K562 (cell line): ENCODE data around the gene JAKMIP2. TPM values are rescaled to one million over a fixed set of nuclear protein-coding genes. Genes with fewer than 3 reads are reported as not detected.

Experiments
- ATAC-seq: fragments of 200-7000 bp; cut with Tn5 transposase; 3 replicates; pipeline ENCODE4 v1.9.1; 2020; ENCODE audit warnings: moderate library complexity
- BruUV-seq: library from RNA; stranded (reverse); fragments of 400-500 nt; replicated peaks from 2 replicates; lab custom pipeline; 2021; lab: Mats Ljungman, UMichigan
- CTCF ChIA-PET: fragments of 300-600 bp; formaldehyde crosslinking; extraction: SDS; loops from one replicate; lab custom pipeline; 2021; ENCODE audit warnings: low intra/inter-chr PET ratio; lab: Yijun Ruan, JAX
- POLR2A ChIA-PET: fragments of 300-600, 350-650 bp; sonication (Branson Sonifier 250); formaldehyde crosslinking; extraction: SDS; loops from one replicate; lab custom pipeline; 2021; ENCODE audit warnings: antibody characterized with exemption, inconsistent platforms; lab: Yijun Ruan, JAX
- DNase-seq, 4 experiments: peaks; one replicate each; pipeline versions ENCODE4 v3.0.0 to v3.0.0-alpha.2; 2011 to 2018; ENCODE audit warnings: low spot score in 3 of 4, mixed read lengths in 3 of 4; ENCODE audit errors: extremely low read depth in 1 of 4
- FAIRE-seq: peaks from 2 replicates; lab custom pipeline; 2011; peaks lifted over from hg19 to GRCh38; lab: Jason Lieb, UNC
- H2AFZ ChIP-seq: 2 replicates; pipeline ENCODE4 v1.6.0; 2011; ENCODE audit warnings: low read depth, low read length, control low read depth, inconsistent platforms
- H3K27ac ChIP-seq: fragments of 200-600 bp; 3 replicates; pipeline ENCODE4 v1.8.0; 2011; ENCODE audit warnings: low read depth, mild to moderate bottlenecking, control low read depth, inconsistent platforms, low read length, moderate library complexity, mixed read lengths; ENCODE audit errors: extremely low read depth
- H3K27me3 ChIP-seq, 2 experiments: fragments of 300-600 bp in 1 of 2; 2 replicates in 1 of 2; 3 replicates in 1 of 2; pipeline versions ENCODE4 v1.6.0 to v1.8.0; 2011; ENCODE audit warnings: inconsistent platforms in 2 of 2, low read length in 2 of 2, mild to moderate bottlenecking in 1 of 2, mixed read lengths in 1 of 2, moderate library complexity in 1 of 2; ENCODE audit not compliant: control insufficient read depth in 2 of 2, insufficient read depth in 2 of 2
- H3K36me3 ChIP-seq: fragments of 300-600 bp; 3 replicates; pipeline ENCODE4 v1.8.0; 2011; ENCODE audit warnings: mild to moderate bottlenecking, low read length, inconsistent platforms; ENCODE audit not compliant: control insufficient read depth, insufficient read depth
- H3K4me1 ChIP-seq, 2 experiments: fragments of 200-600 bp in 1 of 2; replicated peaks in 1 of 2; 2 replicates in 1 of 2; 3 replicates in 1 of 2; pipeline versions ENCODE4 v1.5.1 to v1.8.0; 2011; ENCODE audit warnings: inconsistent platforms in 2 of 2, low read length in 2 of 2, mild to moderate bottlenecking in 1 of 2, mixed read lengths in 1 of 2, moderate library complexity in 1 of 2; ENCODE audit not compliant: control insufficient read depth in 2 of 2, insufficient read depth in 2 of 2
- H3K4me2 ChIP-seq: 2 replicates; pipeline ENCODE4 v1.6.1; 2011; ENCODE audit warnings: low read length, control low read depth, inconsistent platforms, mixed read lengths; ENCODE audit not compliant: insufficient read depth
- H3K4me3 ChIP-seq: fragments of 200-600 bp; sonication (generic), shearing (Covaris generic); 2 replicates; pipeline ENCODE4 v1.5.1; 2016; ENCODE audit warnings: control low read depth, inconsistent platforms
- H3K79me2 ChIP-seq: fragments of 200-600 bp; 3 replicates; pipeline ENCODE4 v1.8.0; 2011; ENCODE audit warnings: low read length, inconsistent platforms; ENCODE audit not compliant: control insufficient read depth, insufficient read depth
- H3K9ac ChIP-seq, 2 experiments: 2 replicates each; pipeline versions ENCODE4 v1.6.0 to v1.6.1; 2011; ENCODE audit warnings: low read depth in 2 of 2, low read length in 2 of 2, control low read depth in 1 of 2, inconsistent platforms in 1 of 2, mild to moderate bottlenecking in 1 of 2, mixed read lengths in 1 of 2; ENCODE audit not compliant: insufficient read depth in 1 of 2
- H3K9me1 ChIP-seq: one replicate; pipeline ENCODE4 v1.6.0; 2011; ENCODE audit warnings: inconsistent platforms, mild to moderate bottlenecking, low read length, moderate library complexity; ENCODE audit not compliant: control insufficient read depth, insufficient read depth
- H3K9me3 ChIP-seq: replicated peaks from 2 replicates; pipeline ENCODE4 v1.5.1; 2011; ENCODE audit warnings: low read depth, low read length, inconsistent platforms; ENCODE audit not compliant: control insufficient read depth, insufficient read depth
- H4K20me1 ChIP-seq: replicated peaks from 2 replicates; pipeline ENCODE4 v1.6.1; 2011; ENCODE audit warnings: low read length, inconsistent platforms, mixed read lengths; ENCODE audit not compliant: control insufficient read depth, insufficient read depth
- MAFG ChIP-seq: fragments of 450-650 bp; conservative IDR thresholded peaks from 2 replicates; pipeline ENCODE4 v1.6.1; 2016; ENCODE audit warnings: missing genetic modification characterization, missing compliant biosample characterization
- TARDBP ChIP-seq: fragments of 450-650 bp; IDR thresholded peaks from 2 replicates; pipeline ENCODE4 v1.6.1; 2016
- TCFL5 ChIP-seq: fragments of 250-450 bp; sonication (Bioruptor Pico); conservative IDR thresholded peaks from 2 replicates; pipeline ENCODE4 v1.6.1; 2021; ENCODE audit warnings: mild to moderate bottlenecking, moderate library complexity, matching md5 sums
- ZBTB17 ChIP-seq: fragments of 450-650 bp; formaldehyde crosslinking; IDR thresholded peaks from 2 replicates; pipeline ENCODE4 v1.4.0; 2020; ENCODE audit warnings: mild to moderate bottlenecking
- ZC3H11A ChIP-seq: IDR thresholded peaks from 2 replicates; pipeline ENCODE4 v1.6.1; 2012; ENCODE audit warnings: low read depth, low read length, improper control_type of control experiment
- ZNF165 ChIP-seq: fragments of 250-450 bp; sonication (Bioruptor Pico); IDR thresholded peaks from 2 replicates; pipeline ENCODE4 v1.4.0; 2020; ENCODE audit warnings: borderline replicate concordance
- ZNF76 ChIP-seq: fragments of 250-450 bp; sonication (Bioruptor Pico); IDR thresholded peaks from 2 replicates; pipeline ENCODE4 v1.4.0; 2020; ENCODE audit warnings: mild to moderate bottlenecking, moderate library complexity, borderline replicate concordance
- WGBS: fragments of 100-300 bp; shearing (Covaris generic); methylation state at CpG from one replicate; pipeline ENCODE4 v1.1.6; 2016; ENCODE audit warnings: low coverage, mixed read lengths; ENCODE audit not compliant: insufficient coverage; ENCODE audit errors: missing lambda C conversion rate; 5-methylcytosine and 5-hydroxymethylcytosine counted together
- in situ Hi-C: fragments of 300-500 bp; cut with MboI; formaldehyde crosslinking; loops from 4 replicates; pipeline ENCODE4 v1.15.0; 2018; ENCODE audit warnings: inconsistent platforms, mixed read lengths
- intact Hi-C: fragments of 100-400 bp; cut with micrococcal nuclease; formaldehyde crosslinking; loops from 2 replicates; pipeline ENCODE4 v1.14.2; 2022
- polyA plus RNA-seq, 8 experiments: library from polyadenylated mRNA; depleted of rRNA in 4 of 8; stranded (reverse) in 5 of 8; unstranded in 3 of 8; fragments of >200 nt; fragmentation: Nextera tagmentation in 2 of 8; fragmentation: Illumina TruSeq in 1 of 8; extraction: Ambion mirVana in 2 of 8; extraction: Trizol in 1 of 8; gene quantifications; 2 replicates each; pipeline versions ENCODE4 v1.2.1 to v1.2.3, GENCODE V29; 2011 to 2014; ENCODE audit warnings: inconsistent platforms in 1 of 8, missing spikeins in 1 of 8
- total RNA-seq, 7 experiments: library from RNA; depleted of rRNA in 6 of 7; stranded (reverse); fragments of >200 nt in 6 of 7; fragmentation: Illumina TruSeq in 2 of 7; extraction: Trizol in 2 of 7; gene quantifications; 2 replicates each; pipeline versions ENCODE4 v1.2.1 to v1.2.3, GENCODE V29; 2011 to 2021; ENCODE audit warnings: low replicate concordance in 1 of 7
- TF ChIP-seq, protein P1 (sequence below): fragments of 450-650 bp; IDR thresholded peaks from 2 replicates; pipeline ENCODE4 v1.6.1; 2016; ENCODE audit warnings: missing biosample characterization, missing genetic modification characterization
- TF ChIP-seq, protein P2 (sequence below): fragments of 450-650 bp; IDR thresholded peaks from 2 replicates; pipeline ENCODE4 v1.6.1; 2016; ENCODE audit warnings: low read depth, mild to moderate bottlenecking, moderate library complexity

The JAKMIP2 gene
- total and polyA plus RNA-seq, 9 of the 15 experiments (the other 6 are each of a cell fraction or from before 2014, with no cell fraction given): not detected

DNA sequence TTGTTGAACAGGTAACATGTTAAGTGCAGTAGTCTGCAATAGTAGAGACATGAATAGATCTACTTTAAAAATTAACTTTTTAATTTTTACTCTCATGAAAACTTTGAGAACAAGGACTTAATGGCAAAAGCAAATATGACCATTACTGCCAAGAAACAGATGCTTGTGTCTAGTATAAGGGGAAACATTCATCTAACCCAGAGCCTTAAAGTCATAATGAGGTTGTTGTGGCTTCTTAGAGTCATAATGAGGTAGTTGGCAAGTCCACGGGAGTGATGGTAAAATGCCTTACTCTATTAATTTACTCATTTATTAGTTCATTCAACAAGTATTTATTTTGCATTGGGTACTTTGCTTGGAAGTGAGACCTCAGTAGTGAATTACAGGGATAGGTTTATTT, 71.5 kb downstream of the JAKMIP2 start:
- WGBS: 0% methylated on average over 1 of the region's 1 CpG
- no peak for FAIRE-seq
- H3K4me2 ChIP-seq: no peak overlapping the region
- H3K79me2 ChIP-seq: no peaks in the 10 kb centered on the region
- no peaks in the 10 kb centered on the region for H3K27me3 ChIP-seq
- in situ Hi-C loops: no loop called here
- TF ChIP-seq TARDBP (no peak), MAFG (tag) (no peak), ZBTB17 (no peak), TCFL5 (no peak), ZNF165 (CRISPR knock-in tag) (no peak), ZC3H11A (no peak), ZNF76 (CRISPR knock-in tag) (no peak)
- TF ChIP-seq, protein P1, sequence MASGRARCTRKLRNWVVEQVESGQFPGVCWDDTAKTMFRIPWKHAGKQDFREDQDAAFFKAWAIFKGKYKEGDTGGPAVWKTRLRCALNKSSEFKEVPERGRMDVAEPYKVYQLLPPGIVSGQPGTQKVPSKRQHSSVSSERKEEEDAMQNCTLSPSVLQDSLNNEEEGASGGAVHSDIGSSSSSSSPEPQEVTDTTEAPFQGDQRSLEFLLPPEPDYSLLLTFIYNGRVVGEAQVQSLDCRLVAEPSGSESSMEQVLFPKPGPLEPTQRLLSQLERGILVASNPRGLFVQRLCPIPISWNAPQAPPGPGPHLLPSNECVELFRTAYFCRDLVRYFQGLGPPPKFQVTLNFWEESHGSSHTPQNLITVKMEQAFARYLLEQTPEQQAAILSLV (tag): no peak
- TF ChIP-seq, protein P2, sequence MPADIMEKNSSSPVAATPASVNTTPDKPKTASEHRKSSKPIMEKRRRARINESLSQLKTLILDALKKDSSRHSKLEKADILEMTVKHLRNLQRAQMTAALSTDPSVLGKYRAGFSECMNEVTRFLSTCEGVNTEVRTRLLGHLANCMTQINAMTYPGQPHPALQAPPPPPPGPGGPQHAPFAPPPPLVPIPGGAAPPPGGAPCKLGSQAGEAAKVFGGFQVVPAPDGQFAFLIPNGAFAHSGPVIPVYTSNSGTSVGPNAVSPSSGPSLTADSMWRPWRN: no peak
- TF ChIP-seq, all 486 proteins: peak for 0
- Histone ChIP-seq H3K9me3 (no peaks in the 10 kb centered on the region), H3K9ac (no peak overlapping the region), H3K4me3 (no peak overlapping the region), H3K36me3 (no peaks in the 10 kb centered on the region), H3K27ac (no peak overlapping the region), H2AFZ (no peak overlapping the region), H3K9me1 (no peaks in the 10 kb centered on the region), H3K4me1 (no peaks in the 10 kb centered on the region), H4K20me1 (no peaks in the 10 kb centered on the region)
- ATAC-seq (no peak), DNase-seq (no peak)
- intact Hi-C loops: no loop called here
- no TSS peak for BruUV-seq
- ChIA-PET POLR2A (no interaction called here), CTCF (no interaction called here)
